ENCODE results near the gene TMEM141.

GRCh38 chr9:136743639-136744211 is 47.4 kb upstream of the TMEM141 start:
- TF ChIP-seq CTCF (IDR thresholded peaks at IDR 0.05) = no peak
- no peak for TF ChIP-seq EP300 (IDR thresholded peaks at IDR 0.05)
- no peak for TF ChIP-seq POLR2A (IDR thresholded peaks at IDR 0.05)
- no peak for TF ChIP-seq POLR2AphosphoS5 (IDR thresholded peaks at IDR 0.05)

Data from suprapubic skin (tissue), 4 donors.